ENCODE measurements around the gene INPP5A.
A peak's percentile ranks its signal among the peaks of the same experiment; 100 is the strongest.
"Not testable (repeated sequence)": the region's sequence is repeated elsewhere in the genome, so short reads cannot be mapped to it uniquely, and the experiment has no call there.

Gene INPP5A

GRCh38 chr10:132584081-132584480 is 46.5 kb downstream of the INPP5A start:
- DNase-seq: no peak

GRCh38 chr10:132585732-132586722 is 48.4 kb downstream of the INPP5A start:
- no peak for DNase-seq

DNA sequence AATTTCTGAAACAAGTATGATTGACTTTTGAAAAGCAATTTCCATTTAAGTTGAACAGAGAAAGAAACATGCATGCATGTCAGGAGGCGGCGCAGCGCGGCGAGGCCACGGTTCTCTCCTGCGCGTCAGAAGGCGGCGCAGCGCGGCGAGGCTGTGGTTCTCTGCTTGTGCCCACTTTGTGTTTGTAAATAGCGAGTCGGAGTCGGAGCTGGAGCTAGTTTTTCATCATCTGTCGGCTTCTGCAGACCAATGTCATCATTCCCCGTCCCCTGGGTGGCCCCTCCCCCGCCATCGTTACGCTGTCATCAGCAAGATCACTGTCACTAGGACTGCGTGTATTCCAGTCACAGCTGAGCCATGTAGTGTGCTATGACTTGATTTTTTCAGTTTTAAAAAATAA is 49.2 kb downstream of the INPP5A start:
- no peak for DNase-seq

GRCh38 chr10:132587175-132587574 is 49.6 kb downstream of the INPP5A start:
- no peak for DNase-seq

- DNase-seq: peak; percentile 44
These were observed 50.9 kb downstream of the INPP5A start for GRCh38 chr10:132588301-132589013.

GRCh38 chr10:132589015-132589414 is 51.4 kb downstream of the INPP5A start:
- no peak for DNase-seq

- no peak for DNase-seq
These were observed 52.1 kb downstream of the INPP5A start for GRCh38 chr10:132589681-132590080.

GRCh38 chr10:132590094-132590751 is 52.6 kb downstream of the INPP5A start:
- no peak for DNase-seq

GRCh38 chr10:132590752-132591121 is 53.1 kb downstream of the INPP5A start:
- no peak for DNase-seq

DNA sequence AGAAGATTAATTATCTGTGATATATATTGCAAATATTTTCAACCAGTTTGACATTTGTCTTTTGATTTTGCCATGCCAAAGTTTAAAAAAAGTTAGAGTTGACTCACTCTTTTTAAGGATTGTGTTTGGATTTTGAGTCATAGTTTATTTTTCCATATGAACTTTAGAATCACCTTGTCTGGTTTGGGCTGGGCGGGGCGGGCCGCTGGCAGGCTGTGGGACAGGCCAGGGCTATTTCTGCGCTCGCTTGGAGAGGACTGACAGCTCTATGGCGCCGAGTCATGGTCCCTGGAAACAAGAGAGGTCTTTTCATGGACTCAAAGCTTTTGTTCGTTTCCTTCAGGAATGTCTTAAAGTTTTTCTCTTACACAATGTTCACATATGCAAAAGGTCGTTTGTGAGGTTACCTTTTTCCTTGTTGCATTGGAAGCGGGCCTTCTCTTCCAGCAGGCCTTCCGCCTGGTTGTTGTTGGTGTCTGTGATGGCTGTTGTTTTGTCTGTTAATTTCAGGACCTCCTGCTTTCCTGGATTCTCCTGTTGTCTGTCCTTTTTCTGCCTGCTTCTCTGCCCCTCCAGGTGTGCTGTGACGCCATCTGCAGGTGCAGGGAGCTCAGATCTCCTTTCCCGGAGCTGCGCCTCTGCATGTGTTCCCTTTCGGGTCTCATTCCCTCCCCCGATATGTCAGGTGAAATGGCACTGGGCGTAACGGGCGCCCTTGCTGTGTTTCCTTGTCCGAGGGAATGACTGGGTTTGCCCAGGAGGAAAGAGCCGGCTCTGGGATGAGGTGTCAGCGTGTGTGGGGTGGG is 53.8 kb downstream of the INPP5A start:
- no peak for DNase-seq

DNA sequence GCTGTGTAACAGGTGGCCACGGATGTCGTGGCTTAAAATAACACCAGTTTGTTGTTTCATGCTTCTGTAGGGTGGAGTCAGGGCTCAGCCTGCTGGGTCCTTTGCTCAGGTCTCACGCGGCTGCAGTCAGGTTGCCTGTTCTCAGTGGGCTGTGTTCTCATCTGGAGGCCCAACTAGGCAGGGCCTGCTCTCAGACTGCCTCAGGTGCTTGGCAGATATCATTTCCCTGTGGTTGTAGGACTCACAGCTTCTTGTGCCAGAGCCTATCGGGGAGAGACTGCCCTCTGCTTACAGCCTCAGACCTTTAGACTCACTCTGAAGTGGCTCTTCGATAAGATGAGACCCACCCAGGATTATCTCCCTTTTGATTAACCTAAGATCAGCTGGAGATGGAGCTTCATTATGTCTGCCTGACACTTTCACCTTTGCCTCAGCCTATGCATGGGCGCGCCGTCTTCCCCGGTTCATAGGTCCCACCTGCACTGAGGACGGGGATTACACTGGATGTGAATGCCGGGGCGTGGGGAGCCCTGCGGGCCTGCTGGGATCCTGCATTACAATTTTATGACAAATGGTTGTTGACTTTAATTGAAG is 55.3 kb downstream of the INPP5A start:
- DNase-seq: no peak

GRCh38 chr10:132593389-132593788 is 55.8 kb downstream of the INPP5A start:
- peak; percentile 21 for DNase-seq

- DNase-seq: no peak
These were observed 56.6 kb downstream of the INPP5A start for GRCh38 chr10:132593900-132594876.

DNA sequence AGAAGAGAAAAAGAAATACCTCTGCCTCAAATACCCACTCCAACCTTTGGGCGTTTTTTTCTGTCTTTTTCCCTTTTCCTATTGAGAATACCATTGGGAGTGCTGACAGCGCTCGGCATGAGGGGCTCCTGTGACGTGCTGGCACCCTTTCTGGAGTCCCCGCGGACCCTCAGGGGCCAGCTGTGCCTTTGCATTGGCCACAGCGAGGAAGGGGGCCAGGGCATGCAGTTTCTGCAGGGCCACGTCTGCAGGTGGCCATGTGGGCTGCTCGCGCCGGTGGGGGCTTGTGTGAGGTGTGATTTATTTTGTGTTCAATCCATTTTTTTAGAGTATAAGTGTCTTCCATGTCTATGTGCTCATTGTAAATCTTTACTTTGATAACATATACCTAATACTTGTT is 57.4 kb downstream of the INPP5A start:
- DNase-seq: no peak

DNA sequence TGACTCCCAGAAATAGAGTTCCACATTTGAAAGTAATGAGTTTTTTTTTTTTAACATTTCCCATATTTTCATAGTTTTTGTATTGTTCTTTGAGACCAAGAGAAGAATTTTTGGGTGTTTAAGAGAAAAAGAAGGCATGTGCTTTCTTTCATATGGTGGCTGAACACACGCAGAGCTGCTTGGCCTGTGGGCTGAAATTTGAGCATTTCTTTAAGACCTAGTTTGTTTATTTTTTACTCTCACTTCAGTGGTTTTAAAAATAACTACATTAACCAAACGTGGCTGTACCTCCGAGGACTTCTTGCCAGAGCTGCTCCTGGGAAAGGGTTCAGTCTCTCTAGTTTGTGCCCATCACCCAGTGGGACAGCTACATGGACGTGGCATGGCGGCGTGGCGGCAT is 58.3 kb downstream of the INPP5A start:
- no peak for DNase-seq

GRCh38 chr10:132596742-132597279 is 59.2 kb downstream of the INPP5A start:
- DNase-seq: no peak

GRCh38 chr10:132597654-132598053 is 60.1 kb downstream of the INPP5A start:
- DNase-seq: no peak

- not testable (repeated sequence) for DNase-seq
These were observed 61.5 kb downstream of the INPP5A start for GRCh38 chr10:132599023-132599618.

DNA sequence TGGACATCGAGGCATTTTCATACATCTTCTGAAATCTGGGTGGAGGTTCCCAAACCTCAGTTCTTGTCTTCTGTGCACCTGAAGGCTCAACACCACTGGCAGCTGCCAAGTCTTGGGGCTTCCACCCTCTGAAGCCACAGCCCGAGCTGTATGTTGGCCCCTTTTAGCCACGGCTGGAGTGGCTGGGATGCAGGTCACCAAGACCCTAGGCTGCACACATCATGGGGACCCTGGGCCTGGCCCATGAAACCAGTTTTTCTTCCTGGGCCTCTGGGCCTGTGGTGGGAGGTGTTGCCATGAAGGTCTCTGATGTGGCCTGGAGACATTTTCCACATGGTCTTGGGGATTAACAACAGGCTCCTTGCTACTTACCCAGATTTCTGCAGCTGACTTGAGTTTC is 62.1 kb downstream of the INPP5A start:
- DNase-seq: no peak

DNA sequence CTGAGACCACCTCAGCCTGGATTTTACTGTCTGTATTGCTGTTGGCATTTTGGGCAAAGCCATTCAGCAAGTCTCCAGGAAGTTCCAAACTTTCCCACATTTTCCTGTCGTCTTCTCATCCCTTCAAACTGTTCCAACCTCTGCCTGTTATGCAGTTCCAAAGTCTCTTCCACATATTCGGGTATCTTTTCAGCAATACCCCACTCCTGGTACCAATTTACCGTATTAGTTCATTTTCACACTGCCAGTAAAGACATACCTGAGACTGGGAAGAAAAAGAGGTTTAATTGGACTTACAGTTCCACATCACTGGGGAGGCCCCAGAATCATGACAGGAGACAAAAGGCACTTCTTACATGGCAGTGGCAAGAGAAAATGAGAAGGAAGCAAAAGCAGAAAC is 62.8 kb downstream of the INPP5A start:
- no peak for DNase-seq
